LNCAP (cell line): ENCODE results near the gene RABGGTA.

Experiments used
- TF ChIP-seq, protein P1 (sequence below): fragments of 450-650 bp; IDR thresholded peaks from 2 replicates; pipeline ENCODE4 v1.5.1; 2017; ENCODE audit warnings: mild to moderate bottlenecking

Gene RABGGTA

DNA sequence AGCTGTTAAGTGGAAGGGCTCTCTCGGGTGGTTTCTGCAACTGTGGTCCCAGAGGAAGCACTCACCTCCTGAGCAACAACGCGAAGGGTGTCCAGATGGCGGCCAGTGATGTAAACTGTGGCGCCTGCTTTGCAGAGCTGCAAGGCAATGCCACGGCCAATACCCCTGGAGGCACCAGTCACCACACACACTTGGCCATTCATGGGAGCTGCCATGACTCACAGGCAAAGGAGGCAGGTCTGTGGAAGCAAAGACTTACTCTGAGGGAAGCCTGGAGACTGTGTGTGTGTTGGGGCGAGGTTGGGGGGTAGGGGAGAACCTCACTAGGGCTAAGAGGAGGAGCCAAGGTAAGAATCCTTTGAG is 27.5 kb upstream of the RABGGTA start:
- TF ChIP-seq, protein P1, sequence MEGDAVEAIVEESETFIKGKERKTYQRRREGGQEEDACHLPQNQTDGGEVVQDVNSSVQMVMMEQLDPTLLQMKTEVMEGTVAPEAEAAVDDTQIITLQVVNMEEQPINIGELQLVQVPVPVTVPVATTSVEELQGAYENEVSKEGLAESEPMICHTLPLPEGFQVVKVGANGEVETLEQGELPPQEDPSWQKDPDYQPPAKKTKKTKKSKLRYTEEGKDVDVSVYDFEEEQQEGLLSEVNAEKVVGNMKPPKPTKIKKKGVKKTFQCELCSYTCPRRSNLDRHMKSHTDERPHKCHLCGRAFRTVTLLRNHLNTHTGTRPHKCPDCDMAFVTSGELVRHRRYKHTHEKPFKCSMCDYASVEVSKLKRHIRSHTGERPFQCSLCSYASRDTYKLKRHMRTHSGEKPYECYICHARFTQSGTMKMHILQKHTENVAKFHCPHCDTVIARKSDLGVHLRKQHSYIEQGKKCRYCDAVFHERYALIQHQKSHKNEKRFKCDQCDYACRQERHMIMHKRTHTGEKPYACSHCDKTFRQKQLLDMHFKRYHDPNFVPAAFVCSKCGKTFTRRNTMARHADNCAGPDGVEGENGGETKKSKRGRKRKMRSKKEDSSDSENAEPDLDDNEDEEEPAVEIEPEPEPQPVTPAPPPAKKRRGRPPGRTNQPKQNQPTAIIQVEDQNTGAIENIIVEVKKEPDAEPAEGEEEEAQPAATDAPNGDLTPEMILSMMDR = no peak

DNA sequence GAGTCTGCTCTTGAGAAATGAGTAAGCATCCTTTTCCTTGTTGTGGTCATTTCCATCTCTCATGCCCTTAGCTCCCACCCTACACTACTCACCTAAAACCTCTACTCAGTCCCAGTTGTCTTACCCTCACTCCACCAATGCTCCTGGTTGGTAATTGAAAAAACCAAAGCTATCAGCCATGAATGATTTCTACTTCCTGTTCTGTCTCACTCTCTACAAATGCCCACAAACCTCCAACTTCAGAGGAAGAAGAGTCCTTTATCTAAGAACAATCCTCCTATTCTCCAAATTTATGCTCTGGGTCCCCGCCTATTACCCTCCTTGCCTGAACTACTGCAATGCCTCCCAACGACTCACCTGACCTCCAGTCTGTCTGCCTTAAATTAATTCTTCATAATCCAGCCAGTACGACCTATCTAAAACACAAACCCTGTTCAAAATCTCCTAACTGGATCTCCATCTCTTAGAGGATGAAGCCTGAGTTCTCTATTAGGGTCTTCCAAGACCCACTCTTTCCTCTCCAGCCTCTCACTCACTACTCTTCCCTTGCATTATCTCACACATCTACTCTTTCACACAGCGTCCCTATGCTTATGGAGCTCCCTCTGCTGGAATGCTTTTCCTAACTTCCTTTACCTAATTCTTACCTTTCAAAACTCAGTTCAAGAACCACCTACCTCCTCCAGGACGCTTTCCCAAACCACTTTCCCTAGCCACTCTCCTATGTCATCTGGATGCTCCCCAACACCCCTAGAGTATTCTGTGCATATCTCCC is 26.0 kb upstream of the RABGGTA start:
- TF ChIP-seq, protein P1 = peak; percentile 49; the same call in 1 of the 2 replicates

DNA sequence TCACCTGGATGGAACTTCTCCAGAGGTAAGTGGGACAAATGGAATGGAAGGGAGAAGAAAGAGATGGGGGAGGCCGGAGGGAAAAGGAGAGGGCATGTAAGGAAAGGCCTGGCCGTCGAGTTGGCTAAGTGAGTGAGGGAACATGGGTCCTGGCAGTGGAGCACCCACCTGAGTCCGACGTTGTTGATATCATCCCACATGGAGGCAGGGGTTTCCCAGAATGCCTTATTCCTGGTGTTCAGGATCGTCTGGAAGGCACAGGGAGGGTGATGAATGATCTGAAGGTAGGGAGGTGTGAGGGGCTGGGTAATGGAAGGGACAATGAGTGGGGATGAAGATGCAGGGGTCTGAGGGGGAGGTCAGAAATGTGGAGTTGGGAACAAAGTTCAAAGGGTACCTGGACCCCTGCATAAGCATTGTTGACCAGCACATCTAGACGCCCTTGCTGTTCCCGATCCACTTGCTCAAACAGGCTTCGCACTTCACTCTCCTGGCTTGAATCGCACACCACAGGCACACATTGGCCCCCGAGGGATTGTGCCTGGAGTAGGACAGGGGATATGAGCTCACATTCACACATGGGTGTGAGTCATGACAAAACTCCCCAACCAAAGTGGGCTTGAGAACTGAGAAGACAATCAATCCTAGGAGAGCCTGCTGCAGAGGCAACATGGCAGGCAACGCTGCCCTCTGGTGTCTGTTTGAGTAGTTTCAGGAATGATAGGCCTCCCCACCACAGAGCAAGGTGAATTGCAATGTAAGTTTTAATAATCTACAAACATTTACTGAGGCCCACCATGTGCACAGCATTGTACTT is 25.2 kb upstream of the RABGGTA start:
- TF ChIP-seq, protein P1 = peak; percentile 67

DNA sequence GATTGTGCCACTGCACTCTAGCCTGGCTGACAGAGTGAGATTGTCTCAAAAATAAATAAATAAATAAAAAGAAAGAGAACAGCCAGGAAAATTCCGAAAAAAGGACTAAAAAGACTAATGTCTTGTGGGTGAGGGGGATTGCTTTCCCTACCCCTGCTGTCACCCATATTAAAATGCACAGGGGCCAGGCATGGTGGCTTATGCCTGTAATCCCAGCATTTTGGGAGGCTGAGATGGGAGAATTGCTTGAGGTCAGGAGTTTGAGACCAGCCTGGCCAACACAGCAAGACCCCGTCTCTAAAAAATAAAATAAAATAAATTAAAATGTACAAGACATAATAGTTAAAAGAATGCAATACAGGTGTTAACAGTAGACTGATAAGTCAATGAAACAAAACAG is 22.1 kb upstream of the RABGGTA start:
- TF ChIP-seq, protein P1 = no peak

- TF ChIP-seq, protein P1 = no peak
Observed at GRCh38 chr14:24292118-24292807, 20.9 kb upstream of the RABGGTA start.

- TF ChIP-seq, protein P1 = no peak
Observed at GRCh38 chr14:24291446-24292117, 20.2 kb upstream of the RABGGTA start.

GRCh38 chr14:24290746-24291145 is 19.3 kb upstream of the RABGGTA start:
- TF ChIP-seq, protein P1 = no peak
